Muscle of arm (tissue), 12 donors: ENCODE results near the gene KCNH2. TPM values are rescaled to one million over a fixed set of nuclear protein-coding genes. Genes with fewer than 3 reads are reported as not detected.

Experiments
- DNase-seq: peaks from one replicate; pipeline ENCODE4 v3.0.0-alpha.2; 2013
- polyA plus RNA-seq, 12 donors: library from polyadenylated mRNA; unstranded; fragments of 120-200 nt; gene quantifications; one replicate each; pipeline ENCODE4 v1.2.1, GENCODE V29; 2013; ENCODE audit not compliant: insufficient read length in 12 of 12

The KCNH2 gene
- polyA plus RNA-seq, 12 donors, result 9.1 to 28.0 (median 14.8) TPM; not detected in 1

DNA sequence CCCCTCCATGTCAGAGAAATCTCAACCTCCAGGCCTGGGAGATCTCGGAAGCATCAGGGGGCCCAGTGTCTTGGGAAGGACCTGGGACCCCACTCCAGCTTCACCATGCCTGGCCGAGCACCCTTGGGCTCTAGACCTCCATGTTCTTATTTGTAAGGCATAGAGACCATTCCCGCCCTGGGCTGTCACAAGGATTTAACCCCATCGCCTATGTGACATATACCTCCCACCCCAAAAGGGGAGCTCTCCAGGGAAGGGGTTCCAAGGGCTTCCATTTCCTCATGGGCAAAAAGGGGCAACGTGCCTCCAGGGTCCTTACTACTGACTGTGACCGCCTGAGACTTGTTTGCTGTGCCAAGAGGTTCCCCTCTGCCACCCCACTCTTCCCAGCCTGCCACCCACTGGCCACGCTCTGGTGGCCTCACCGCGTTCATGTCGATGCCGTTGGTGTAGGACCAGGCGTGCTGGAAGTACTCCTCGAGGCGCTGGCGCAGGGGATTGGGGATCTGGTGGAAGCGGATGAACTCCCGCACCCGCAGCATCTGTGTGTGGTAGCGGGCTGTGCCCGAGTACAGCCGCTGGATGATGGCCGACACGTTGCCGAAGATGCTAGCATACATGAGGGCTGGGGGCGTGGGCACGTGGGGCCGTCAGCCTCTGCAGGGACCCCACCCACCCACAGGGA lies 27.5 kb downstream of the KCNH2 start:
- no peak for DNase-seq

DNA sequence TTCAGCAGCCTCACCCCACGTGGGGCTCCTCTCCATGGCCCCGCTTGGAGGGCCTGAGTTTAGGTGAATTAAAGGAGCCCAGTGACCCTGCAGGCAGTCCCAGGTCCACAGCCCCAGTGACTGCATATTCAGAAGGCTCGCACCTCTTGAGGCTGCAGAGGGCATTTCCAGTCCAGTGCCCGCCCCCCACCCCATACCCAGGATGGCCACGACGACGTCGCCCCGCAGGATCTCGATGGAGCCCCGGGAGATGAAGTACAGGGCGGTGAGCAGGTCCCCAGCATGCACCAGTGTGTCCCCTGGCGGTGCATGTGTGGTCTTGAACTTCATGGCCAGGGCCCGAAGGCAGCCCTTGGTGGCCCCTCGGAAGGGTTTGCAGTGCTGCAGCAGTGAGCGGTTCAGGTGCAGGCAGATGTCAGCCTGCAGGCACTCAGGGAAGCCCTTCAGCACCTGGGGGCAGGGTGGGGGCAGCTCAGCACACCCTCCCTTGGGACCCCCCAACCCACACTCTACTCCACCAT lies 28.1 kb downstream of the KCNH2 start:
- no peak for DNase-seq

GRCh38 chr7:150949564-150949963 lies 28.6 kb downstream of the KCNH2 start:
- no peak for DNase-seq

GRCh38 chr7:150948791-150949251 lies 29.3 kb downstream of the KCNH2 start:
- DNase-seq, result no peak

DNA sequence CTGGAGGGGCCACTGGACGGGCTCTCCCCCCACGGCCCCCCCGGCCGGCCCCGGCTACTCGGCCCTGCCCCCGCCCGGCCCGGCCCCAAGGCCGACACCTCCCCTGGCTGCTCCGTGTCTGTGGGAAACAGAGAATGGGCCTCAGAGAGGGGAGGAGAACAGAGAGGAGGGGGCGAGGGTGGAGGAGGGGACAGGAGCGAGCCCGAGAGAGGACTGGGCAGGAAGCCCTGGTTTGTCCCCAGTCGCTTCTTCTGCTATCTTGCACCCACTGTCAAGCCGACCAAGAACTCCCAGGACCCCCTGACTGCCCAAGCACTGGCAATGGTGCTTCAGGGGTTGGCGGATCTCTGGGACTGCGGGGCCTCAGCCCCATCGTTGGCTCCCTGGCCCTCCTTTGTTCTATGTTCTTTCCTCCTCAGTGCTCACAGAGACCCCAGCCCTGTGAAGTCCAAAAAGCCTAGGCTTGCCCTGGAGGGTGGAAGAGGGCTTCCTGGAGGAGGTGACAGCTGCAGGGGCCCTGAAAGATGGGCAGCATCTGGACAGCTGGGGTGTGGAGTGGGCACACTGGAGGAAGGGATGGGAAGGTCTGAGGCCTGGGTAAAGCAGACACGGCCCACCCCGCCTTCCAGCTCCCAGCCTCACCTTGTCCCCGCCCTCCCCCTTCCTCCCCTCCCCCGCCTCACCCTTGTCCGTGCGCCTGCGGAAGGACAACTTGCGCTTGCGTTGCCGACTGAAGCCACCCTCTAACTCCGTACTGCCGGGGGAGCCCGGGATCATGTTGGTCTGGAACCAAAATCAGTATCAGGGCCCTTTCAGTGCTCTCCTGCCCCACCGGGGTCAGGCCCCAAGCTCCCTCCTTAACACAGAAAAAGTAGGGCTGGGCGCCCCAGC lies 30.1 kb downstream of the KCNH2 start:
- no peak for DNase-seq

- DNase-seq, result no peak
These were observed 30.8 kb downstream of the KCNH2 start for GRCh38 chr7:150947241-150947745.

- DNase-seq, result no peak
These were observed 31.5 kb downstream of the KCNH2 start for GRCh38 chr7:150946421-150947240.

GRCh38 chr7:150945853-150946420 lies 32.2 kb downstream of the KCNH2 start:
- DNase-seq, result no peak

- DNase-seq, result no peak
These were observed 32.8 kb downstream of the KCNH2 start for GRCh38 chr7:150945171-150945852.

GRCh38 chr7:150944066-150945042 lies 33.8 kb downstream of the KCNH2 start:
- DNase-seq, result no peak

DNA sequence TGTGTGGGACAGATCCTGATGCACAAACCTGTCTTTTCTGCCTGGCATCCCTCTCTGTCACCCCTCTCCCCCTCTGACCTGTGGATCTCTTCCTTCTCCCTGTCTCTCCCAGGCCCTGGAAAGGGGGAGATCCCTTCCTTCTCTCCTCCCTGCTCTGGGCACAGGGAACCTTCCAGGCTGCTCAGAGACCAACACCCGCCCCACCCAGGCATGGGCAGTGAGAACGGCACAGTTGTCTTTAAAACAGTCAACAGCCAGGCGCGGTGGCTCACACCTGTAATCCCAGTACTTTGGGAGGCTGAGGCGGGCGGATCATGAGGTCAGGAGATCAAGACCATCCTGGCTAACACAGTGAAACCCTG lies 34.7 kb downstream of the KCNH2 start:
- DNase-seq, result no peak

GRCh38 chr7:150942591-150943452 lies 35.3 kb downstream of the KCNH2 start:
- no peak for DNase-seq

- DNase-seq, result no peak
These were observed 36.0 kb downstream of the KCNH2 start for GRCh38 chr7:150942001-150942590.

GRCh38 chr7:150941351-150942000 lies 36.6 kb downstream of the KCNH2 start:
- DNase-seq, result no peak

DNA sequence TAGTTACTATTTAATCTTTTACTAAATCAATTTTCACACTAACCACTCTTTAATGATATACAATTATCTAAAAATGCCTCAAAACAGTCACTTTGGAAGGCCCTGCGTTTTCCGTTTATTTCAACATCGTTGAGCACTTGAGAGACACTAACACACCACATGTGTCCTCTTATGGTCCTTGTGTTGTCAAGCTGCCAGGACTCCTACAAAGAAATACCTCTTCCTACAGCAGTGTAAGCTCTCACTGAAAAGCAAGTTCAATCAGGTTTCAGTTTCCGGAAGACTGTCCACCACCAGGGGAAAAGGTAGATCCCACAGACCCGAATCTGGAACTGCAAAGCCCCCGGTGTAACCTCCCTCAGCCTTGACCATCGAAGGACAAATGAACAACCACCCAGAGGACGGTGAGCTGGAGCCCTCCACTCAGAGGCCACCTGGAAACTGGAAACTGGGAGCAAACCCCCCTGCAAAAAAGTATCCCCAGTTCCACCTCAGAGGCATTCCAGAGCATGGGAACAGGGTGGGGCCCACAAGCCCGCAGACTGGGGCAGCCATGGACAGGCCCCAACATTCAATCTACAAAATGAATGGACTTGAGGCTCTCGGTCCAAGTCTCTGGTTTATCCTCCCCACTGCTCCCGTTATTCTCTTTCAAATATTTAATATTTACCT lies 37.6 kb downstream of the KCNH2 start:
- no peak for DNase-seq

DNA sequence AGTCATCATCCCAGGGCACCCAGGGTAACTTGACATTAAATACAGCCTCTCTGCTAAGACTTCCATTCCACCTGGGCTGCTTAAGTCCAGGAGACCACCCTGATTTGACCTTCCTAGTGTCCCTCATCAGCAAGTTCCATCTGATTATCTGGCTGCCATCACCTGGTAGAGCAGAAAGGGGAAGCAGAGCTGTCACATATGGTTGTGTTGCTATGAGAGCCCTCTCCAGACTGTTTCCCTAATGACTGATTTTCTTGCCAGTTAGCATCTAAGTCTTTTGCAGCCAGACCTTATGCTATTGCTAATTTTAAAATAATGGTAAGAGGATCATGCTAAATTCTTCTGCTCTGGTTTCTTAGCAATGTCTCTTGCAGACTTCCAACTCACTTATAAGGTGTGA lies 38.7 kb downstream of the KCNH2 start:
- no peak for DNase-seq

GRCh38 chr7:150939052-150939451 lies 39.1 kb downstream of the KCNH2 start:
- no peak for DNase-seq
